Neural cell (in vitro differentiated cells): ENCODE results near the gene MT1H.

Source experiments
- EP300 ChIP-seq: fragments of 450-650 bp; conservative IDR thresholded peaks from 2 replicates; pipeline ENCODE4 v1.6.1; 2014; ENCODE audit warnings: antibody characterized with exemption, mild to moderate bottlenecking, moderate library complexity; ENCODE audit not compliant: poor library complexity, severe bottlenecking
- EZH2 ChIP-seq: fragments of 200-600, 300-800 bp; shearing (Covaris generic), sonication (generic); IDR thresholded peaks from 2 replicates; pipeline ENCODE4 v1.6.1; 2014; ENCODE audit warnings: antibody characterized with exemption, low read length, borderline replicate concordance, mild to moderate bottlenecking; ENCODE audit not compliant: insufficient read depth, poor library complexity, severe bottlenecking
- MXI1 ChIP-seq: fragments of 450-650 bp; conservative IDR thresholded peaks from 2 replicates; pipeline ENCODE4 v1.6.1; 2014; ENCODE audit warnings: antibody characterized with exemption, mild to moderate bottlenecking; ENCODE audit not compliant: poor library complexity, severe bottlenecking
- POLR2AphosphoS5 ChIP-seq: IDR thresholded peaks from 2 replicates; pipeline ENCODE4 v1.6.1; 2012
- TAF1 ChIP-seq: IDR thresholded peaks from 2 replicates; pipeline ENCODE4 v1.6.1; 2012; ENCODE audit warnings: low read depth
- TF ChIP-seq, protein P1 (sequence below): fragments of 450-650 bp; IDR thresholded peaks from 2 replicates; pipeline ENCODE4 v1.5.1; 2014; ENCODE audit warnings: antibody characterized with exemption, mild to moderate bottlenecking, moderate library complexity; ENCODE audit not compliant: poor library complexity, severe bottlenecking
- TF ChIP-seq, protein P2 (sequence below): IDR thresholded peaks from 2 replicates; pipeline ENCODE4 v1.6.1; 2012; ENCODE audit warnings: borderline replicate concordance

DNA sequence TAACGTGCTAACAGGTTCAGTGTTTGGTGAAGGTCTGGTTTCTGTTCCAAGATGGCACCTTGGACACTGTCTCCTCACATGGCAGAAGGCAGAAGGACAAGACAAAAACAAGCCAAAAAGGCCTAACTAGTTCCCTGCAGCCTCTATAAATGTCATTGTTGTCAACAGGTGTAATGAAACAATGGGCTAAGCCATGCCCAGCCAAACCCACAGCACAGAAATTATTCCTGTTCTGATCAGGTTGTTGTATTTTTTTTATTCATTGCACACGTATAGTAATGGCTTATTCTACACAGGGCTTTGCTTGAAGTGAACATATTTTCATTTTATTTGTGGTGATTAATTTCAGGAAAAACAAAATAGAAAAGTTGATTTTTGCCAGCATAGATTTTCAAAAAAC lies 44.2 kb downstream of the MT1H start:
- TF ChIP-seq, protein P1, sequence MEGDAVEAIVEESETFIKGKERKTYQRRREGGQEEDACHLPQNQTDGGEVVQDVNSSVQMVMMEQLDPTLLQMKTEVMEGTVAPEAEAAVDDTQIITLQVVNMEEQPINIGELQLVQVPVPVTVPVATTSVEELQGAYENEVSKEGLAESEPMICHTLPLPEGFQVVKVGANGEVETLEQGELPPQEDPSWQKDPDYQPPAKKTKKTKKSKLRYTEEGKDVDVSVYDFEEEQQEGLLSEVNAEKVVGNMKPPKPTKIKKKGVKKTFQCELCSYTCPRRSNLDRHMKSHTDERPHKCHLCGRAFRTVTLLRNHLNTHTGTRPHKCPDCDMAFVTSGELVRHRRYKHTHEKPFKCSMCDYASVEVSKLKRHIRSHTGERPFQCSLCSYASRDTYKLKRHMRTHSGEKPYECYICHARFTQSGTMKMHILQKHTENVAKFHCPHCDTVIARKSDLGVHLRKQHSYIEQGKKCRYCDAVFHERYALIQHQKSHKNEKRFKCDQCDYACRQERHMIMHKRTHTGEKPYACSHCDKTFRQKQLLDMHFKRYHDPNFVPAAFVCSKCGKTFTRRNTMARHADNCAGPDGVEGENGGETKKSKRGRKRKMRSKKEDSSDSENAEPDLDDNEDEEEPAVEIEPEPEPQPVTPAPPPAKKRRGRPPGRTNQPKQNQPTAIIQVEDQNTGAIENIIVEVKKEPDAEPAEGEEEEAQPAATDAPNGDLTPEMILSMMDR = no peak
- TF ChIP-seq EZH2 (no peak), TAF1 (no peak), POLR2AphosphoS5 (no peak), MXI1 (no peak), EP300 (no peak)
- TF ChIP-seq, protein P2, sequence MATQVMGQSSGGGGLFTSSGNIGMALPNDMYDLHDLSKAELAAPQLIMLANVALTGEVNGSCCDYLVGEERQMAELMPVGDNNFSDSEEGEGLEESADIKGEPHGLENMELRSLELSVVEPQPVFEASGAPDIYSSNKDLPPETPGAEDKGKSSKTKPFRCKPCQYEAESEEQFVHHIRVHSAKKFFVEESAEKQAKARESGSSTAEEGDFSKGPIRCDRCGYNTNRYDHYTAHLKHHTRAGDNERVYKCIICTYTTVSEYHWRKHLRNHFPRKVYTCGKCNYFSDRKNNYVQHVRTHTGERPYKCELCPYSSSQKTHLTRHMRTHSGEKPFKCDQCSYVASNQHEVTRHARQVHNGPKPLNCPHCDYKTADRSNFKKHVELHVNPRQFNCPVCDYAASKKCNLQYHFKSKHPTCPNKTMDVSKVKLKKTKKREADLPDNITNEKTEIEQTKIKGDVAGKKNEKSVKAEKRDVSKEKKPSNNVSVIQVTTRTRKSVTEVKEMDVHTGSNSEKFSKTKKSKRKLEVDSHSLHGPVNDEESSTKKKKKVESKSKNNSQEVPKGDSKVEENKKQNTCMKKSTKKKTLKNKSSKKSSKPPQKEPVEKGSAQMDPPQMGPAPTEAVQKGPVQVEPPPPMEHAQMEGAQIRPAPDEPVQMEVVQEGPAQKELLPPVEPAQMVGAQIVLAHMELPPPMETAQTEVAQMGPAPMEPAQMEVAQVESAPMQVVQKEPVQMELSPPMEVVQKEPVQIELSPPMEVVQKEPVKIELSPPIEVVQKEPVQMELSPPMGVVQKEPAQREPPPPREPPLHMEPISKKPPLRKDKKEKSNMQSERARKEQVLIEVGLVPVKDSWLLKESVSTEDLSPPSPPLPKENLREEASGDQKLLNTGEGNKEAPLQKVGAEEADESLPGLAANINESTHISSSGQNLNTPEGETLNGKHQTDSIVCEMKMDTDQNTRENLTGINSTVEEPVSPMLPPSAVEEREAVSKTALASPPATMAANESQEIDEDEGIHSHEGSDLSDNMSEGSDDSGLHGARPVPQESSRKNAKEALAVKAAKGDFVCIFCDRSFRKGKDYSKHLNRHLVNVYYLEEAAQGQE = no peak
